COLO668 (cell line): Measurements from ENCODE around the gene GIGYF1.
A peak's percentile ranks its signal among the peaks of the same experiment; 100 is the strongest.

Experiments used
- DNase-seq: peaks from one replicate; lab custom pipeline; 2025; ENCODE audit not compliant: unreplicated experiment; lab: John Stamatoyannopoulos, UW

GIGYF1 gene

GRCh38 chr7:100640517-100641440, 53.3 kb downstream of the GIGYF1 start:
- no peak for DNase-seq

- no peak for DNase-seq
Observed at GRCh38 chr7:100639995-100640516, 54.0 kb downstream of the GIGYF1 start.

- DNase-seq = peak; percentile 55
Observed at GRCh38 chr7:100632951-100633717, 60.9 kb downstream of the GIGYF1 start.

GRCh38 chr7:100630066-100630465, 64.0 kb downstream of the GIGYF1 start:
- DNase-seq = no peak
